T-cell (primary cell): Measurements from ENCODE around the gene CYP46A1. TPM values are rescaled to one million over a fixed set of nuclear protein-coding genes. Genes with fewer than 3 reads are reported as not detected.

Experiments used
- ATAC-seq, 4 experiments: fragments of 200-7000 bp in 3 of 4; fragments of 150-1000 bp in 1 of 4; cut with Tn5 transposase; replicated peaks in 1 of 4; 1 replicate in 3 of 4; 2 replicates in 1 of 4; pipeline ENCODE4 v1.10.0; 2021; ENCODE audit warnings: moderate library complexity in 3 of 4, mild to moderate bottlenecking in 2 of 4, moderate number of reproducible peaks in 1 of 4
- CTCF ChIA-PET, 2 donors: fragments of 300-600 bp; sonication (Branson Sonifier 250); formaldehyde crosslinking; loops; one replicate each; lab custom pipeline; 2022; ENCODE audit warnings: antibody characterized with exemption in 2 of 2; lab: Charles Lee
- POLR2A ChIA-PET, 2 donors: fragments of 300-600 bp; sonication (Branson Sonifier 250); formaldehyde crosslinking; loops; one replicate each; lab custom pipeline; 2022; ENCODE audit warnings: antibody characterized with exemption in 2 of 2; lab: Charles Lee
- DNase-seq, 35 experiments: peaks; one replicate each; pipeline versions ENCODE4 v3.0.0 to v3.0.0-alpha.2; 2013 to 2023
- H3K27ac ChIP-seq: one replicate; pipeline ENCODE4 v1.5.1; 2013; ENCODE audit warnings: low read length
- H3K27me3 ChIP-seq, 2 experiments: replicated peaks in 1 of 2; 1 replicate in 1 of 2; 2 replicates in 1 of 2; pipeline versions ENCODE4 v1.6.1 to v1.7.0; 2013; ENCODE audit warnings: low read length in 1 of 2, mixed read lengths in 1 of 2; ENCODE audit not compliant: control insufficient read depth in 2 of 2, insufficient read depth in 2 of 2; ENCODE audit errors: extremely low read depth in 1 of 2
- H3K36me3 ChIP-seq, 2 donors: 1 replicate in 1 of 2; 2 replicates in 1 of 2; pipeline versions ENCODE4 v1.6.1 to v1.7.0; 2013; ENCODE audit warnings: low read length in 1 of 2; ENCODE audit not compliant: control insufficient read depth in 2 of 2, insufficient read depth in 1 of 2; ENCODE audit errors: extremely low read depth in 1 of 2
- H3K4me1 ChIP-seq, 2 experiments: 1 replicate in 1 of 2; 2 replicates in 1 of 2; pipeline versions ENCODE4 v1.6.1 to v1.7.0; 2013; ENCODE audit warnings: low read length in 2 of 2, mixed read lengths in 1 of 2; ENCODE audit not compliant: insufficient read depth in 2 of 2, control insufficient read depth in 1 of 2; ENCODE audit errors: extremely low read depth in 1 of 2
- H3K4me3 ChIP-seq, 2 donors: 1 replicate in 1 of 2; 2 replicates in 1 of 2; pipeline versions ENCODE4 v1.5.1 to v1.7.0; 2013; ENCODE audit warnings: mild to moderate bottlenecking in 2 of 2, low read length in 1 of 2, moderate library complexity in 1 of 2; ENCODE audit not compliant: control insufficient read depth in 1 of 2; ENCODE audit errors: extremely low read depth in 1 of 2
- H3K9me3 ChIP-seq: 2 replicates; pipeline ENCODE4 v1.7.0; 2013
- H3K27ac Mint-ChIP-seq, 2 donors: one replicate each; pipeline ENCODE4 v1.8.0; 2020 to 2021; ENCODE audit warnings: mild to moderate bottlenecking in 2 of 2, mixed read lengths in 2 of 2
- H3K27me3 Mint-ChIP-seq, 2 donors: one replicate each; pipeline ENCODE4 v1.8.0; 2021 to 2022; ENCODE audit warnings: mixed read lengths in 2 of 2
- H3K36me3 Mint-ChIP-seq: one replicate; pipeline ENCODE4 v1.8.0; 2021; ENCODE audit warnings: mixed read lengths
- H3K4me1 Mint-ChIP-seq, 3 donors: one replicate each; pipeline ENCODE4 v1.8.0; 2020 to 2022; ENCODE audit warnings: mixed read lengths in 3 of 3, mild to moderate bottlenecking in 1 of 3
- H3K4me3 Mint-ChIP-seq, 3 donors: one replicate each; pipeline ENCODE4 v1.8.0; 2020 to 2022; ENCODE audit warnings: mild to moderate bottlenecking in 3 of 3, mixed read lengths in 3 of 3, moderate library complexity in 3 of 3
- H3K9me3 Mint-ChIP-seq, 3 donors: one replicate each; pipeline ENCODE4 v1.8.0; 2020 to 2022; ENCODE audit warnings: mixed read lengths in 3 of 3
- WGBS: methylation state at CpG from one replicate; pipeline ENCODE4 v1.1.5; 2013; ENCODE audit warnings: missing lambda C conversion rate; ENCODE audit not compliant: insufficient coverage; 5-methylcytosine and 5-hydroxymethylcytosine counted together
- total RNA-seq, 35 experiments: library from RNA in 6 of 35; stranded (reverse) in 6 of 35; fragments of 120-200 nt in 1 of 35; gene quantifications; one replicate each; pipeline versions ENCODE4 v1.2.1 to v1.2.4 and lab custom pipeline; 2013 to 2026

The CYP46A1 gene
- total RNA-seq, 5 donors from 2014 or later (not counting 1 experiment from before 2014, with no cell fraction given): 0.10 to 0.51 (median 0.39) TPM

DNA sequence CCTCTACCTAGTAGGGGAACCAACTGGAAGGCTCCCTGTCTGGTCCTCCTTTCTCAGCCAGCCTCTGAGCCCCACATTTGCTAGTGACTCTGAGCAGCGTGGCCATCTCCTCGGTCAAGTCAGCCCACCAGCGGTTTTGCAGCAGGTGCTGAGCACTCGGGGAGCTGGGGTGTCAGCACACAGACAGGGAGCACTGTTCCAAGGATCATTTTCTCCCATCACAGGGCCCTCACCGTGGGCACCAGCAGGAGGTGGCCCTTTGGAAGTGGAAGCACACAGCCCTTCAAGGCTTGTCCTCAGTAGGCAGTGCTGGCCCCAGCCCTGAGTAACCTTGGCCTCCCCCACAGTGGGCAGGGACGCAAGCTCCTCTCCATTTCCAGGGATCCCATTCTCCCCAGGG, 85.0 kb downstream of the CYP46A1 start:
- H3K4me3 Mint-ChIP-seq: no peak overlapping the region

GRCh38 chr14:99769799-99770198, 85.7 kb downstream of the CYP46A1 start:
- POLR2A ChIA-PET: interaction anchor here in 1 of 2 donors (0.5 to 0.6 kb wide), 2 partner anchors 88 to 236 kb away, joined by 3 to 7 read pairs; no protein-coding TSS in a partner anchor
- WGBS: 92% methylated on average over 2 of the region's 3 CpGs
- H3K27me3 Mint-ChIP-seq: peaks cover 14 to 16% of the 10 kb centered on the region in 2 donors

More for the DNA sequence above, 85.0 kb downstream of the CYP46A1 start:
- 83% methylated on average over 5 of the region's 6 CpGs for WGBS
- no peaks in the 10 kb centered on the region for H3K4me1 Mint-ChIP-seq
- no peak for DNase-seq
- H3K9me3 Mint-ChIP-seq: no peaks in the 10 kb centered on the region
- Histone ChIP-seq H3K4me3 (no peak overlapping the region), H3K9me3 (no peaks in the 10 kb centered on the region), H3K4me1 (no peaks in the 10 kb centered on the region), H3K36me3 (no peaks in the 10 kb centered on the region), H3K27me3 (peaks cover 0 to 21% of the 10 kb centered on the region in 2 experiments), H3K27ac (no peak overlapping the region)
- ChIA-PET POLR2A (interaction anchor here in 1 of 2 donors (0.5 kb wide), 1 partner anchor 477 kb away, joined by 3 read pairs; no protein-coding TSS in a partner anchor), CTCF (no interaction called here)
- no peak for ATAC-seq
- peaks cover 16 to 17% of the 10 kb centered on the region in 2 donors for H3K27me3 Mint-ChIP-seq
- H3K36me3 Mint-ChIP-seq: no peaks in the 10 kb centered on the region
- no peak overlapping the region for H3K27ac Mint-ChIP-seq

DNA sequence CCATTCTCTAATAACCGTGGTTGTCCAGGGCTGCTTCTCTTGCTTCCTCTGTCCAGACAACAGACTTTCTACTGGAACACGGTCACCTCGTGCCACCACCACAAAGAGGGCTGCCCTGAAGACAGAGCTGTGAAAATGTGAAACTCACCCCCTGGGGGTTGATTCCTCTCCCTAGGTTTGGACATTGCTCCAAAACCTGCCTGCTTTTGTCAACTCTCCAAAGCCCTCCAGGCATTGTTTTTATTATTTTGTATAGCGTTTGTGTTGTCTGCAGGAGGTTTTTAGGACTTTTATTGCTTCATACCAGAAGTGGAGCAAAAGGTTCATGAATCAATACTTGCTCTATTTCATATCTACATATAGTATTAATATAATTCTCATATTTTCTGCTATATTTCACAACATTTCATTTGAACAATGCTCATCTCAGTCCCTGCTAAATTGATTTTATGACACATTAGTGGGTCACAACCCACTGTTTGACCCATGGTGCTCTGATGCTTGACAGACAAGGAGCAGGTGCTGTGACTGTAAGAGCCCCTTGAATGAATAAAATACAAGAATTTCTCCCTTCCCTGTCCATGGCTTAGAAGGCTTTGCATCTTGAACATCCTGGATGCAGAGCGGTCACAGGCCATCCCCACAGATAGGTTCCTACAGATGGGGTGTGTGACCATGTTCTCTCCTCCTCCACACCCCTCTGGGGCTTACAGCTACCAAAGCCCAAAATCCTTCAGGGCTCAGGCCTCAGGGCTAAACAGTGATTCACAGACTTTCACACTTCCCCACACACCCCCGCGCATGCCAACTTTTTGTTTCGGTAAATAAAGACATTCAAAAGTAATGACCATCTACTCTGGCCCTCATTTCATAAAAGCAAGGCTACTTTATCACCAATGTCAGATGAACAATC, 88.5 kb downstream of the CYP46A1 start:
- DNase-seq (no peak), ATAC-seq (no peak)
- POLR2A ChIA-PET: no interaction called here
- H3K4me3 Mint-ChIP-seq: no peak overlapping the region
- no peaks in the 10 kb centered on the region for H3K4me1 Mint-ChIP-seq
- Histone ChIP-seq H3K27ac (no peak overlapping the region), H3K4me3 (no peak overlapping the region), H3K27me3 (peaks cover 3 to 29% of the 10 kb centered on the region in 2 experiments), H3K36me3 (no peaks in the 10 kb centered on the region), H3K9me3 (no peaks in the 10 kb centered on the region), H3K4me1 (no peaks in the 10 kb centered on the region)
- no peaks in the 10 kb centered on the region for H3K36me3 Mint-ChIP-seq
- CTCF ChIA-PET: no interaction called here
- 72% methylated on average over 3 of the region's 8 CpGs for WGBS
- H3K9me3 Mint-ChIP-seq: no peaks in the 10 kb centered on the region
- no peak overlapping the region for H3K27ac Mint-ChIP-seq
- H3K27me3 Mint-ChIP-seq: peaks cover 27 to 30% of the 10 kb centered on the region in 2 donors

More at GRCh38 chr14:99769799-99770198, 85.7 kb downstream of the CYP46A1 start:
- Histone ChIP-seq H3K27me3 (peaks cover 0 to 26% of the 10 kb centered on the region in 2 experiments), H3K9me3 (no peaks in the 10 kb centered on the region), H3K4me1 (no peaks in the 10 kb centered on the region), H3K27ac (no peak overlapping the region), H3K4me3 (no peak overlapping the region), H3K36me3 (no peaks in the 10 kb centered on the region)
- DNase-seq (no peak), ATAC-seq (no peak)
- Mint-ChIP-seq H3K9me3 (no peaks in the 10 kb centered on the region), H3K4me3 (no peak overlapping the region), H3K4me1 (no peaks in the 10 kb centered on the region), H3K36me3 (no peaks in the 10 kb centered on the region), H3K27ac (no peak overlapping the region)
- CTCF ChIA-PET: no interaction called here

- Histone ChIP-seq H3K4me1 (no peaks in the 10 kb centered on the region), H3K27ac (no peak overlapping the region), H3K9me3 (no peaks in the 10 kb centered on the region), H3K4me3 (no peak overlapping the region), H3K27me3 (peaks cover 3 to 26% of the 10 kb centered on the region in 2 experiments), H3K36me3 (no peaks in the 10 kb centered on the region)
- DNase-seq: no peak
- Mint-ChIP-seq H3K4me1 (no peaks in the 10 kb centered on the region), H3K36me3 (no peaks in the 10 kb centered on the region), H3K9me3 (peaks cover under 1 to 7% (median 7%) of the 10 kb centered on the region in 3 donors), H3K27ac (no peak overlapping the region), H3K4me3 (no peak overlapping the region), H3K27me3 (peaks cover 23 to 32% of the 10 kb centered on the region in 2 donors)
- CTCF ChIA-PET: interaction anchor here (0.6 to 0.8 kb wide), 2 partner anchors 68 to 1040 kb away, joined by 3 to 4 read pairs; no protein-coding TSS in a partner anchor
- POLR2A ChIA-PET: interaction anchor here in 1 of 2 donors (0.6 kb wide), 1 partner anchor 20 kb away, joined by 5 read pairs; no protein-coding TSS in a partner anchor
- 88% methylated on average over 12 of the region's 26 CpGs for WGBS
- ATAC-seq: no peak
These were observed 89.7 kb downstream of the CYP46A1 start for GRCh38 chr14:99773521-99774497.

GRCh38 chr14:99774556-99775307, 90.6 kb downstream of the CYP46A1 start:
- peaks cover 3 to 26% of the 10 kb centered on the region in 2 experiments for H3K27me3 ChIP-seq
- Mint-ChIP-seq H3K9me3 (peaks cover 9 to 16% (median 10%) of the 10 kb centered on the region in 3 donors), H3K4me3 (no peak overlapping the region), H3K4me1 (no peaks in the 10 kb centered on the region), H3K27ac (no peak overlapping the region), H3K36me3 (no peaks in the 10 kb centered on the region), H3K27me3 (peaks cover 28 to 36% of the 10 kb centered on the region in 2 donors)
- CTCF ChIA-PET: interaction anchor here (0.6 to 0.8 kb wide), 2 partner anchors 69 to 1041 kb away, joined by 3 to 4 read pairs; no protein-coding TSS in a partner anchor
- ATAC-seq: no peak
- no peak overlapping the region for H3K4me3 ChIP-seq
- DNase-seq: no peak
- no peaks in the 10 kb centered on the region for H3K9me3 ChIP-seq
- WGBS: 43% methylated on average over 4 of the region's 6 CpGs
- H3K27ac ChIP-seq: no peak overlapping the region
- POLR2A ChIA-PET: interaction anchor here in 1 of 2 donors (0.6 kb wide), 2 partner anchors 19 to 100 kb away, joined by 3 to 5 read pairs; no protein-coding TSS in a partner anchor
- H3K36me3 ChIP-seq: no peaks in the 10 kb centered on the region
- H3K4me1 ChIP-seq: no peaks in the 10 kb centered on the region
